Neural progenitor cell (in vitro differentiated cells): ENCODE results near the gene STK25. TPM values are rescaled to one million over a fixed set of nuclear protein-coding genes. Genes with fewer than 3 reads are reported as not detected.
A peak's percentile ranks its signal among the peaks of the same experiment; 100 is the strongest.

ENCODE experiments used
- DNase-seq: peaks from one replicate; pipeline ENCODE4 v3.0.0-alpha.2; 2016; ENCODE audit warnings: low spot score
- H2AFZ ChIP-seq: fragments of 200-600 bp; sonication (generic); replicated peaks from 2 replicates; pipeline ENCODE4 v1.6.1; 2016; ENCODE audit warnings: antibody characterized with exemption
- H3F3A ChIP-seq: fragments of 200-600 bp; sonication (generic); 2 replicates; pipeline ENCODE4 v1.6.1; 2016; ENCODE audit warnings: antibody characterized with exemption, low read depth
- H3K27ac ChIP-seq: fragments of 200-600 bp; sonication (generic); 2 replicates; pipeline ENCODE4 v1.5.1; 2016; ENCODE audit warnings: mild to moderate bottlenecking
- H3K27me3 ChIP-seq: fragments of 200-600 bp; sonication (generic); 2 replicates; pipeline ENCODE4 v1.6.1; 2016; ENCODE audit warnings: mild to moderate bottlenecking, moderate library complexity
- H3K36me3 ChIP-seq: fragments of 200-600 bp; sonication (generic); 2 replicates; pipeline ENCODE4 v1.5.1; 2016
- H3K4me1 ChIP-seq: fragments of 200-600 bp; sonication (generic); 2 replicates; pipeline ENCODE4 v1.6.1; 2016; ENCODE audit warnings: mixed run types
- H3K4me2 ChIP-seq: fragments of 200-600 bp; sonication (generic); 2 replicates; pipeline ENCODE4 v1.6.1; 2016
- H3K4me3 ChIP-seq: fragments of 200-600 bp; sonication (generic); 2 replicates; pipeline ENCODE4 v1.5.1; 2016
- H3K79me2 ChIP-seq: fragments of 200-600 bp; sonication (generic); 2 replicates; pipeline ENCODE4 v1.6.1; 2016; ENCODE audit warnings: low read depth
- H3K9ac ChIP-seq: fragments of 200-600 bp; sonication (generic); 2 replicates; pipeline ENCODE4 v1.6.1; 2016
- H3K9me3 ChIP-seq: fragments of 200-600 bp; sonication (generic); 2 replicates; pipeline ENCODE4 v1.5.1; 2016; ENCODE audit warnings: low read depth
- H4K20me1 ChIP-seq: fragments of 200-600 bp; sonication (generic); 2 replicates; pipeline ENCODE4 v1.6.1; 2016; ENCODE audit warnings: low read depth
- H3K27ac Mint-ChIP-seq: 3 replicates; pipeline ENCODE4 v1.8.0; 2021; ENCODE audit warnings: mixed read lengths
- H3K27me3 Mint-ChIP-seq: 2 replicates; pipeline ENCODE4 v1.8.0; 2022; ENCODE audit warnings: low read depth, mild to moderate bottlenecking, inconsistent platforms, moderate library complexity, mixed read lengths; ENCODE audit not compliant: insufficient read depth
- H3K36me3 Mint-ChIP-seq: 3 replicates; pipeline ENCODE4 v1.8.0; 2021; ENCODE audit warnings: mixed read lengths
- H3K4me1 Mint-ChIP-seq: 3 replicates; pipeline ENCODE4 v1.8.0; 2021; ENCODE audit warnings: mixed read lengths
- H3K4me3 Mint-ChIP-seq: 3 replicates; pipeline ENCODE4 v1.8.0; 2021; ENCODE audit warnings: mild to moderate bottlenecking, moderate library complexity, mixed read lengths
- H3K9me3 Mint-ChIP-seq: 3 replicates; pipeline ENCODE4 v1.8.0; 2020; ENCODE audit warnings: mixed read lengths
- EZH2 ChIP-seq: fragments of 200-600 bp; sonication (generic); IDR thresholded peaks from 2 replicates; pipeline ENCODE4 v1.6.1; 2017; ENCODE audit warnings: antibody characterized with exemption, mild to moderate bottlenecking, moderate library complexity
- EZH2phosphoT487 ChIP-seq: fragments of 200-600 bp; sonication (generic); IDR thresholded peaks from 2 replicates; pipeline ENCODE4 v1.6.1; 2017; ENCODE audit warnings: antibody characterized with exemption
- total RNA-seq: library from RNA; depleted of rRNA; stranded (reverse); fragments of >200 nt; gene quantifications from 2 replicates; pipeline ENCODE4 v1.2.3, GENCODE V29; 2015; ENCODE audit warnings: low replicate concordance
- TF ChIP-seq, protein P1 (sequence below): fragments of 200-600 bp; sonication (generic); IDR thresholded peaks from 2 replicates; pipeline ENCODE4 v1.5.1; 2017; ENCODE audit warnings: antibody characterized with exemption, mild to moderate bottlenecking

Gene STK25
- total RNA-seq, 1 donor from 2014 or later = 164 TPM

GRCh38 chr2:241522477-241522876, 14.1 kb upstream of the STK25 start:
- DNase-seq = no peak
- Histone ChIP-seq H3K9ac (no peak overlapping the region), H3K4me3 (no peak overlapping the region), H3K4me2 (no peak overlapping the region), H3K27ac (no peak overlapping the region), H3K27me3 (no peaks in the 10 kb centered on the region), H3K4me1 (no peaks in the 10 kb centered on the region), H2AFZ (no peak overlapping the region), H4K20me1 (no peaks in the 10 kb centered on the region), H3K9me3 (no peaks in the 10 kb centered on the region), H3K79me2 (no peaks in the 10 kb centered on the region), H3F3A (peaks cover 2% of the 10 kb centered on the region), H3K36me3 (no peaks in the 10 kb centered on the region)
- H3K4me3 Mint-ChIP-seq = no peak overlapping the region
- no peak overlapping the region for H3K27ac Mint-ChIP-seq
- H3K27me3 Mint-ChIP-seq = peaks cover 5% of the 10 kb centered on the region
- H3K36me3 Mint-ChIP-seq = peaks cover 6% of the 10 kb centered on the region
- peaks cover 3% of the 10 kb centered on the region for H3K4me1 Mint-ChIP-seq
- peaks cover 16% of the 10 kb centered on the region for H3K9me3 Mint-ChIP-seq
- TF ChIP-seq, protein P1, sequence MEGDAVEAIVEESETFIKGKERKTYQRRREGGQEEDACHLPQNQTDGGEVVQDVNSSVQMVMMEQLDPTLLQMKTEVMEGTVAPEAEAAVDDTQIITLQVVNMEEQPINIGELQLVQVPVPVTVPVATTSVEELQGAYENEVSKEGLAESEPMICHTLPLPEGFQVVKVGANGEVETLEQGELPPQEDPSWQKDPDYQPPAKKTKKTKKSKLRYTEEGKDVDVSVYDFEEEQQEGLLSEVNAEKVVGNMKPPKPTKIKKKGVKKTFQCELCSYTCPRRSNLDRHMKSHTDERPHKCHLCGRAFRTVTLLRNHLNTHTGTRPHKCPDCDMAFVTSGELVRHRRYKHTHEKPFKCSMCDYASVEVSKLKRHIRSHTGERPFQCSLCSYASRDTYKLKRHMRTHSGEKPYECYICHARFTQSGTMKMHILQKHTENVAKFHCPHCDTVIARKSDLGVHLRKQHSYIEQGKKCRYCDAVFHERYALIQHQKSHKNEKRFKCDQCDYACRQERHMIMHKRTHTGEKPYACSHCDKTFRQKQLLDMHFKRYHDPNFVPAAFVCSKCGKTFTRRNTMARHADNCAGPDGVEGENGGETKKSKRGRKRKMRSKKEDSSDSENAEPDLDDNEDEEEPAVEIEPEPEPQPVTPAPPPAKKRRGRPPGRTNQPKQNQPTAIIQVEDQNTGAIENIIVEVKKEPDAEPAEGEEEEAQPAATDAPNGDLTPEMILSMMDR = no peak
- no peak for TF ChIP-seq EZH2
- no peak for TF ChIP-seq EZH2phosphoT487

DNA sequence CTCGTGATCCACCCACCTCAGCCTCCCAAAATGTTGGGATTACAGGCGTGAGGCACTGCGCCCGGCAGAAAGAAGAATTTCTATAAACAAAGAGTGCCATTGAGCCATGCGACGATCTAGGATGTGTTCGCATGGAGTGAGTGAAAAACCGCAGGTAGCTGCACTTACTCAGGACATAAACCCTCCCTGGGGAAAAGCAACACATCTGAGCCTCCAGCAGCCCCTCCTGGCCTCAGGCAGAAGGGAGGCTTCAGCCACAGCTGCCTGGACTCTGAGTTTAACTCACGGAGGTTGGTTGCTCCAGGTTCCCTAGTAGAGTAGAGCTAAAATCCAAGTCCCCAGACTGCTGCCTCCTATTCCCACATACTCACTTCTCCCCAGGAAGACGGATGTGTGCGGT, 11.3 kb upstream of the STK25 start:
- Histone ChIP-seq H3K4me3 (no peak overlapping the region), H4K20me1 (no peaks in the 10 kb centered on the region), H3K4me2 (no peak overlapping the region), H3F3A (peaks cover 24% of the 10 kb centered on the region), H3K27me3 (no peaks in the 10 kb centered on the region), H3K79me2 (no peaks in the 10 kb centered on the region), H3K9ac (no peak overlapping the region), H2AFZ (no peak overlapping the region), H3K36me3 (no peaks in the 10 kb centered on the region), H3K4me1 (no peaks in the 10 kb centered on the region), H3K27ac (no peak overlapping the region), H3K9me3 (no peaks in the 10 kb centered on the region)
- Mint-ChIP-seq H3K27ac (no peak overlapping the region), H3K9me3 (peaks cover 2% of the 10 kb centered on the region), H3K36me3 (peaks cover 1% of the 10 kb centered on the region), H3K27me3 (peaks cover 3% of the 10 kb centered on the region), H3K4me1 (no peaks in the 10 kb centered on the region), H3K4me3 (no peak overlapping the region)
- TF ChIP-seq, protein P1 = no peak
- TF ChIP-seq EZH2 (no peak), EZH2phosphoT487 (no peak)
- no peak for DNase-seq

DNA sequence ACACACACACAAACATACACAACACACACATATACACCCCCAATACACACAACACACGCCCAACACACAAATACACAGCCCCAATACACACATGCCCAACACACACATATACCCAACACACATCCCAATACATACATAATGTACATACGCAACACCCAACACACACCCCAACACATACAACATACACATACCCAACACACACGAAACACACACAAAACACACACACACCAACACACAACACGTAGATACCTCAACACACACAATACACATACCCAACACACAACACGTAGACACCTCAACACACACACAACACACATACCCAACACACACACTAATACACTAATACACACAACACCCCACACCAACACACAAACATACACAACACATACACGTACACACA, 8.9 kb upstream of the STK25 start:
- TF ChIP-seq, protein P1 = no peak
- Histone ChIP-seq H3K9me3 (no peaks in the 10 kb centered on the region), H3K4me1 (no peaks in the 10 kb centered on the region), H3K27me3 (no peaks in the 10 kb centered on the region), H3K9ac (no peak overlapping the region), H3K27ac (no peak overlapping the region), H3K4me2 (no peak overlapping the region), H3K36me3 (no peaks in the 10 kb centered on the region), H3K4me3 (no peak overlapping the region), H3F3A (peaks cover 24% of the 10 kb centered on the region), H2AFZ (no peak overlapping the region), H4K20me1 (no peaks in the 10 kb centered on the region), H3K79me2 (no peaks in the 10 kb centered on the region)
- Mint-ChIP-seq H3K27ac (no peak overlapping the region), H3K36me3 (peaks cover 1% of the 10 kb centered on the region), H3K4me1 (no peaks in the 10 kb centered on the region), H3K9me3 (peaks cover 2% of the 10 kb centered on the region), H3K4me3 (peak overlapping the region; percentile 3), H3K27me3 (peaks cover 6% of the 10 kb centered on the region)
- no peak for DNase-seq
